ENCODE measurements around the gene ROBO1. TPM values are rescaled to one million over a fixed set of nuclear protein-coding genes. Genes with fewer than 3 reads are reported as not detected.

The ROBO1 gene
- total and polyA plus RNA-seq, 2 donors from 2014 or later = 2.1 to 22.1 TPM

DNA sequence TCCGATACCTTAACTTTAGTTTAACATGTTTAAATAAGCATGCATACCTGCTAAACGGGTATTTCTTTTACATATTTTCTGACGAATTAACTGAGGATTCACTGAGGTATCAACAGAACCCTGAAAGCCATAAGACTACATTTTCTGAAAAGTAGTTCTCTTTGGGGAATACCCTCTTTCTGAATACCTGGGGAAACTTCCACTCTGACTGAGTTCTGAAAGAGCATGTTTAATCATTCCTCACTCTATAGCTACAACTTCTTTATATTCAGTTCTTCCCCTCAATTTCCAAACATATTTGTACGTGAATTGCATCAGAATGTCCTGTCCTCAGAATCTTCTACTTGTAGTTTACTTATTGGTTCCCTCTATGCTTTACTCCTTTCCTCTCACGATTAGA, 403.0 kb downstream of the ROBO1 start:
- no peak overlapping the region for H3K27ac ChIP-seq (ENCODE audit: low read depth in 2 of 2, low read length in 2 of 2)
- no peaks in the 10 kb centered on the region for H3K4me1 ChIP-seq (ENCODE audit: control insufficient read depth in 2 of 3, insufficient read depth in 2 of 3, low read depth in 1 of 3, low read length in 3 of 3)
- no peak overlapping the region for H3K9ac ChIP-seq (ENCODE audit: low read length in 3 of 3)
- no peaks in the 10 kb centered on the region for H3K36me3 ChIP-seq (ENCODE audit: control insufficient read depth in 2 of 3, insufficient read depth in 3 of 3, low read length in 3 of 3)
- no peaks in the 10 kb centered on the region for H3K27me3 ChIP-seq (ENCODE audit: control insufficient read depth, insufficient read depth, low read length)
- no peak for TF ChIP-seq CTCF (IDR thresholded peaks at IDR 0.05; ENCODE audit: borderline replicate concordance, extremely low read depth, insufficient read depth)
- FAIRE-seq = no peak
- H3K4me3 ChIP-seq (ENCODE audit: low read length in 3 of 3) = no peak overlapping the region
- intact Hi-C loops (cut with DNase I) = loop anchor here (10.0 kb wide), 1 partner anchor 700 kb away; no protein-coding TSS in a partner anchor
- no peaks in the 10 kb centered on the region for H3K9me3 ChIP-seq (ENCODE audit: control insufficient read depth in 2 of 3, insufficient read depth in 1 of 3, low read length in 3 of 3)
- no peak for DNase-seq

DNA sequence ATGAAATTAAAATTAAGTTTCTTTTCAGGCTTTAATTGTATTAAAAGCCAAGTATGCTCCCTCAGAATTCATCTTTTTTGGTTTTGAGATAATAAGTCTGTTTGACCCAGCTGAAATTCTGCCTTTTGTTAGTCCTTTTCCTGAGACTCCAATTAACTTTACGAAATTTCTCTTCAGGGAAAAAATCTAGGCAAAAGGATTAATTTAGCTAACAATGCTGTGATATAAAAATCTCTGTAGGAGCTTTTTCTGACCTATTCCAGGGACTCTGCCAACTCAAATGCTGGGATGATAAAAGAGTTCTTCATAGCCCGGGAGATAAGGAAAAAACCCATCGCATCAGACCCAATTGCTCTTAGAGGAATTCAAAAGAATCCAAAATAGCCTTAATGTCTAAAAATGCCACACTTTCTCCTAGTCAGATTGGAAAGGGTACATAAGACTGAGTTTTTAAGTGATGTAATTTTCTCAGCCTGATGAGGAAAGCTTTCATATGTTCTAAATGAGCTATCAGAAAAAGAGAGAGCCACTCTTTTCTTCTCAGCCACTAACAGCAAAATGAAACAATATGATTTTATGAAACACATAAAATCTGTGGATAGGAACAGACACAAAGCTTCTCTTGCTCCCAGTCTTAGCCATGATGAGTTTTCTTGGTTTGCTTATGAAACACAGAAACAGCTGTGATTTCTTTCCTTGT, 405.1 kb downstream of the ROBO1 start:
- FAIRE-seq (no peak), DNase-seq (no peak)
- H3K4me1 ChIP-seq (ENCODE audit: control insufficient read depth in 2 of 3, insufficient read depth in 2 of 3, low read depth in 1 of 3, low read length in 3 of 3) = no peaks in the 10 kb centered on the region
- no peak for TF ChIP-seq CTCF (IDR thresholded peaks at IDR 0.05; ENCODE audit: borderline replicate concordance, extremely low read depth, insufficient read depth)
- H3K9ac ChIP-seq (ENCODE audit: low read length in 3 of 3) = no peak overlapping the region
- no peak overlapping the region for H3K27ac ChIP-seq (ENCODE audit: low read depth in 2 of 2, low read length in 2 of 2)
- no peaks in the 10 kb centered on the region for H3K27me3 ChIP-seq (ENCODE audit: control insufficient read depth, insufficient read depth, low read length)
- no peaks in the 10 kb centered on the region for H3K9me3 ChIP-seq (ENCODE audit: control insufficient read depth in 2 of 3, insufficient read depth in 1 of 3, low read length in 3 of 3)
- intact Hi-C loops (cut with DNase I) = loop anchor here (10.0 kb wide), 1 partner anchor 698 kb away; no protein-coding TSS in a partner anchor
- H3K4me3 ChIP-seq (ENCODE audit: low read length in 3 of 3) = no peak overlapping the region
- no peaks in the 10 kb centered on the region for H3K36me3 ChIP-seq (ENCODE audit: control insufficient read depth in 2 of 3, insufficient read depth in 3 of 3, low read length in 3 of 3)

DNA sequence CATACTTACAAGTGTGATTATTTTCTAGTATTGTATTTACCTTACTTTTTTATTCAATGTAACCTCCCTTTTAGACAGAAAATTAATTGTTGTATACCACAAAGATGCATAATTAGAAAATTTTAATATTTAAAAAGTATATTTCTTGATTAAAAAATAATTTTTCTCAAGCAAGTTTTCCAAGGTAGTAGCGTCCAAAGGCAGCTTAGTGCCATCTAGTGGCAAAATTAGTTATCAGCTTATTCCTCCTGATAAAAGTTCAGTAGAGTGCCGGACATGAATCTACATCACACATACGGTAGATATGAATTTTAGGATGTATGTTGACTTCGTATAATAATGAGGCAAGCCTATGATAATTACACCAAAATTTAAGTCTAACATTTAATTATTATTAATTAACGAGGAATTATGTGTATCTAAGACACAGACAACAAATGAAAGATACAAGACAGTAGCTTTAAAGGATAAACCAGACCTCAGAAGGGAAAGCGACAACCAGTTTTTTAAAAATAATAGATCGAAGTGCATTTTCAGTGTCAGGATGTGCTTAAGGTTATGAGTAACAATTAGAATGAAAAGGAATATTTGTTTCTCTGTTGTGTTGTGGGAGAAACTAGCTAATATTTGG, 405.9 kb downstream of the ROBO1 start:
- DNase-seq = peak in 2 of 5 donors; percentile 46 to 71
- intact Hi-C loops (cut with DNase I) = loop anchor here (10.0 kb wide), 1 partner anchor 697 kb away; no protein-coding TSS in a partner anchor
- Histone ChIP-seq H3K4me1 (ENCODE audit: control insufficient read depth in 2 of 3, insufficient read depth in 2 of 3, low read depth in 1 of 3, low read length in 3 of 3) (no peaks in the 10 kb centered on the region), H3K9me3 (ENCODE audit: control insufficient read depth in 2 of 3, insufficient read depth in 1 of 3, low read length in 3 of 3) (no peaks in the 10 kb centered on the region), H3K27me3 (ENCODE audit: control insufficient read depth, insufficient read depth, low read length) (no peaks in the 10 kb centered on the region), H3K27ac (ENCODE audit: low read depth in 2 of 2, low read length in 2 of 2) (no peak overlapping the region), H3K4me3 (ENCODE audit: low read length in 3 of 3) (no peak overlapping the region), H3K9ac (ENCODE audit: low read length in 3 of 3) (no peak overlapping the region), H3K36me3 (ENCODE audit: control insufficient read depth in 2 of 3, insufficient read depth in 3 of 3, low read length in 3 of 3) (no peaks in the 10 kb centered on the region)
- peak; percentile 89 for FAIRE-seq
- TF ChIP-seq CTCF (IDR thresholded peaks at IDR 0.05; ENCODE audit: borderline replicate concordance, extremely low read depth, insufficient read depth) = peak; percentile 59

Measured in kidney (tissue), 14 donors.